Activated CD4-positive, CD25-positive, alpha-beta regulatory T cell treated with anti-CD3 and anti-CD28 coated beads, Interleukin-2, amount 50 U/mL, for 72 hours (primary cell): Measurements from ENCODE around the gene RPL7A.

ENCODE experiments used
- DNase-seq: peaks from one replicate; pipeline ENCODE4 v3.0.0; 2021

The RPL7A gene

GRCh38 chr9:133393399-133393798 lies 45.4 kb downstream of the RPL7A start:
- no peak for DNase-seq

- DNase-seq, result no peak
Measured at GRCh38 chr9:133394687-133395271, 46.8 kb downstream of the RPL7A start.

GRCh38 chr9:133396952-133397351 lies 48.9 kb downstream of the RPL7A start:
- no peak for DNase-seq

GRCh38 chr9:133397370-133397769 lies 49.4 kb downstream of the RPL7A start:
- no peak for DNase-seq

GRCh38 chr9:133397895-133398294 lies 49.9 kb downstream of the RPL7A start:
- DNase-seq, result no peak

GRCh38 chr9:133400292-133400691 lies 52.3 kb downstream of the RPL7A start:
- DNase-seq, result no peak
